ENCODE results near the gene TPPP.

Gene TPPP

DNA sequence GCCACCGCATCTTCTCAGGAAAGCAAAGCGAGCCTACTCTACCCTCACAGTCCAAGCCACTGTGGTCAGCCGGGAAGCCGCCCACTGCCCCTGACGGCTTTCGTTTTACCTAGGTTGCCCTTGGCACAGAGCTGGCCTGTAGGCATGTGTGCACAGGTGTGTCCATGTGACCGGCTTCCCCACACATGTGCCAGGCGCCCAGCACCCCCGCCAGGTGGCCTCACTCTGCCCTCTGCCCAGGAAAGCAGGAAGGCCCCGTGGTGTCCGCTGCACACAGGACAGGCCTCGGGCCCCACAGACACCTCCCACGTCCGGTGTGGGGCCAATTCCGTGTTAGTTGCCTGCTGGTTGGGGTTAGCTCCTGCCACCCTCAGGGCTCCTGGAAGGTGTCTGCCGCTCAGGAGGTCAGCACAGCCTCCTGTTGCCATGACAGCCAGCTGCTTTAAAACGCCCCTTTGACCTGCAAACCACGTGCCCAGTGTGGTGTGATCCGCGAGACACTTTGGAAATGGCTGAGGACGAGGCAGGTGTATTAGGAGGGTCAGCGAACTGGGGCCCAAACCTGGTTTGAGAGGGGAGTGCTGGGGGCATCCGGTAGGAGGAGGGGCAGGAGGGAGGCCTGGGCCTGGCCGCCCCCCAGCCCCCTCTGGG, 28.7 kb downstream of the TPPP start:
- DNase-seq: no peak

DNA sequence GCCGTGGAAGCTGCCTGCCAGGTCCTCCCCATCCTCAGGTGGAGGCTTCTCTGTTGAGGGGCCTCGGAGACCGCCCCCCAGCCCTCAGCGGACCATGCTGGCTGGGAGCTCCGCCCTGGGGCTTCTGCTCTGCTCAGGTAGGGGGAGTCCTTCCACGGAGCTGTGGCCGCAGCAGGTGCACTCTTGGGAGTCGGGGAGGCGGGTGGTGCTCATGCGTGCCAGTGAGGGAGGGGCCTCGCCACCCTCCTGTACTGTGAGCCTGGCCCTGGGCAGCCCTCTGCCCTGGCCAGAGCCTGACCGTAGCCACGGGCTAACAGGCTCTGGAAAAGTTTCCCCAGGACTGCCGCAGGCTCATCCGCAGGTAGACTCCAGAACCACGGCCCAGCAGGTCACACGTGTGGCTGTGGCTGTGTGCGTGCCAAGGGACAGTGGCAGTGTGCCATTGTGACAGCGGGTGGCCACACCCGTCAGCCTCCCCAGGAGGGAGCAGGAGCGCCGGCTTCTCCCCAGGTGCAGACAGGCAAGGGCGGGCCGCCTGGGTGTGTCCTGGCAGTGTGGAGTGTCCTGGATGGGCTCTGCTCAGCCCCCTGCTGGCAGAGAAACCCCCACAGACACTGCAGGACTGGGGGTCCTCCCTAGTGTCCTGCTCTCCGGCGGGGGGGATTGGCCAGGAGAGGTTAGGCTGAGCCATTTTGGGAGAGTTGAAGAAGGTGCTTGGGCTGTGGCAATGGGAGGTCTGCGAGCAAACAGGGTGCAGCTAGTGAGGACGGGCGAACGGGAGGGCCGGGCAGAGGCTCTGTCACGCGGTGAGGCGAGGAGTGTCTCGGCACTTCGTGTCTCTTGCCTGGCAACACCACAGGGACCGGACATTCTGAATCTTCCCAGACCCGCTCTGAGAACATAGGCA, 29.5 kb downstream of the TPPP start:
- no peak for DNase-seq

DNA sequence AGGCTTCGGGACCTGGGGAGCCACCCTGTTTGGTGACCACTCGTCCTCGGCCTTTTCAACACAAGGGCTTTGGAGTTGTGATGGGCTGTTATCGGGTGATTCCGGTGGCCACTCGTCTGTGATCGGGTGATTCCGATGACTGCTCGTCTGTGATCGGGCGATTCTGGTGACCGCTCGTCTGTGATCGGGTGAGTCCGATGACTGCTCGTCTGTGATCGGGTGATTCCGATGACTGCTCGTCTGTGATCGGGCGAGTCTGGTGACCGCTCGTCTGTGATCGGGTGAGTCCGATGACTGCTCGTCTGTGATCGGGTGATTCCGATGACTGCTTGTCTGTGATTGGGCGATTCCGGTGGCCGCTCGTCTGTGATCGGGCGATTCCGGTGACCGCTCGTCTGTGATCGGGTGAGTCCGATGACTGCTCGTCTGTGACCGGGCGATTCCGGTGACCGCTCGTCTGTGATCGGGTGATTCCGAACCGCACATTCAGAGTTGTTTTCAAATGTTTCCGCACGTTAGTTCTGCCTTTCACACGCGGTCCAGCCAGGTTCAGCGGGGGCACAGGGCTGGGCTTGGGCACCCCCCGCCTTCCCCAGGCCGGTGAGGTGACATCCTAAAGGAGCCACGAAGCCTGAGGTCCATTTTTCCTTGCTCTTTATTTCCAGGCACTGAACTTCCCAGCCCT, 30.3 kb downstream of the TPPP start:
- no peak for DNase-seq

DNA sequence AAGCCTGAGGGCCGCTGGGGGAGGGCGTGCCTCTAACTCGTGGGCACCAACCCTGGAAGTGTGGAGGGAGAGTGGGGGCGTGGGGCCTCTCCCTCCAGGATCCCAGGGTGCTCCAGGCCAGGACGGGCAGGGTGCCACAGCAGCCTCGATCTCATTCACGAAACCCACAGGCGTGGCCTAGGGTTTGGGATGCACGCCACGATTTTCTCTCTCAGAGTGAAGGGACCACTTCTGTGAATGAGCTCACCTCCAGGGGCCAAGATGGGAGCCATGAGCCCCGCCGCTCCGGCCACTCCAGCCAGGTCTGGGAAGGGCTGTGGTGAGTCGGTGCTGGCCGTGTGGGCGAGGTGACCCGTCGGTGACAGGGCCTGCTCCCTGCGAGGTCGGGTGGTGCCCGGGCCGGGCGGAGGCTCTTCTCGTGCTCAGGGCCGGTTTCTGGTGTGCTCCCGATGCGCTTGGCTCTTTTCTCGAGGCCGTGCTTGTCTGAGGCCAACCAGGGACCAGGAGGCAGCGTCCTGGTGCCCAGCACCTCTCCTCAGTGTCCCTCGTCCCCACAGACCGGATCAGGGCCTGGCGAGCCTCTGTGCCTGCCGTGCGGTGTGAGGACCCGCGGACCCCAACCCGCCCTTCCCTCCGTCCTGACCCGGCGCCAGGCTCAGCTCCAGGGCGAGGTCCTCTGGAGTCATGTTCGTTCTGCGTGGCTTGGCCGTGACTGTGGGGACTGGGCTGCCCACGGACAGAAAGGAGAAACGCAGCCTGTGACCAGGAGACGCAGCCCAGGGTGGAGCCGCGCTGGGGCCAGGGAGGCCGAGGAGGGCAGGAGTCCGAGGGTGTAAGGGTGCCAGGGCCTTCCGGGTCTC, 31.0 kb downstream of the TPPP start:
- DNase-seq: no peak

DNA sequence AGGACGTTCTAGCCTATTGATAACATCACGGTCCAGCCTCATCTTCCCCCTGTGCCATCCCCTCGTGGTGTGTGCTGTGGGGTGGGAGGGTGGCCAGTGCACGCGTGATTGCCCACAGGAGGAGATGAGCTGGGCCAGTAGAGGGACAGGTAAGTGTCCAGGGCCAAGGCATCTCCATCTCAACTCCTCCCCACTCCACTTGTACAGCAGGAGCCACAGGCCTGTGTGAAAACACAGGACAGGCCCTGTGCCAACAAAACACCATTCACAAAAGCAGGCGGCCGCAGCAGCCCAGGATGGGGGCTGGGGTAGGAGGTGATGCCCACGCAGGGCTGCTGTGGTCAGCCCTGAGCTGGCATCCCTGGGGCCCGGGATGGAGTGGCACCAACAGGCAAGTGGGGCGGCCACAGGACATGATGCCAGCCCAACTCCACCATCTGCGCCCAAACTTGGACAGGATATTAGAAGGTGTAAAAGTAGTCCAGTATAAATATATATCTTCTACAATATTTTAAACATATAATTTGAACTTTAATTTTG, 32.6 kb downstream of the TPPP start:
- no peak for DNase-seq

DNA sequence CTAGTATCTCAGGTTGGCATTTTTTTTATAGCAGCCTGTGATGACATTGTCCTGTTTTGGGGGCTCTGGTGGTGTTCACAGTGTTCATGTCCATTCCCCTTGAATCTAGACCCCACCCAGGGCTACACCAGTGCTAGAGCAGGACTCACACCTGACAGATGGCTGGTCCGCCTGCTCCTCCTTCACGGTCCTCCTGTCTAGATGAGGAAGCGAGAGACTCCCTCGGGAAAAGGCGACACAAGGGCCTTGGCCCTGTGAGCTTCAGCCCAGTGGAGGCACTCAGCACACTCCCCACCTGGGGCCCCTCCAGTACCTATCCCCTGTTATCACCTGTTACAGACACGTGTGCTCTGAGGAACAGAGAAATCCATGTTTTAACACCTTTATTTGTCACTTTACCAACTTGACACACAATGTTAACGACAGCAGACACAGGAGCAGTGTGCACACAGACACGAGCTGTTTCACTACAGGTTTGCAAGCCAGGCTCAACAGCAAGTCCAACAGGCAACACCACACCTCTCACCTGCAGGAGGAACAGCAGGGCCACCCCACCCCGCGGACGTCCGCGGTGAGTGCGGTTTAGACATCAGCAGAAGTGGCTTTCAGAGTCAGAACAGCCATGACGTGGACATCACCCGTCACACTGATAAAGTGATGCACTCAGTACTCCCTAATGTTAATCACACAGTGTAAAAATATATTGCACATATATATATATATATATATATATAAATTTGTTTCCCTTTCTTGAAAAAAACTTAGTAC, 33.5 kb downstream of the TPPP start:
- no peak for DNase-seq

DNA sequence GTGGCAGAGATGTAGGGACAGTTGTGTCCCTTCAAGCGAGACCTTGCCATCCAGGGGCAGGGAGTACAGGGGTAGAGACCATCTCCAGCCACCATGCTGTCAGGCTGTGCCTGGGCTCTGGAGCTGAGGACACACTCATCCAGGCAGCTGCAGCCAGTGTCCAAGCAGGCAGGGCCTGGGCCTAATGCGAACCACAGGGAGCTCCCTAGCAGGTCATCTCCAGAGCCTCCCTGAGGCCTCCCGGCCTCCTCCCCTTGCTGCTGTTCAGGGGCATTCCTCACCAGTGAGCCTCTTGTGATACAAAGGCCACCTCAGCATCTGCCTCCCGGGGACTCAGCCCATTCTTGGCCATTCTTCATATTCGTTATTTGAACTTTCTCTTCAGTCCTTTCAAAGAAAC, 35.0 kb downstream of the TPPP start:
- DNase-seq: no peak

DNA sequence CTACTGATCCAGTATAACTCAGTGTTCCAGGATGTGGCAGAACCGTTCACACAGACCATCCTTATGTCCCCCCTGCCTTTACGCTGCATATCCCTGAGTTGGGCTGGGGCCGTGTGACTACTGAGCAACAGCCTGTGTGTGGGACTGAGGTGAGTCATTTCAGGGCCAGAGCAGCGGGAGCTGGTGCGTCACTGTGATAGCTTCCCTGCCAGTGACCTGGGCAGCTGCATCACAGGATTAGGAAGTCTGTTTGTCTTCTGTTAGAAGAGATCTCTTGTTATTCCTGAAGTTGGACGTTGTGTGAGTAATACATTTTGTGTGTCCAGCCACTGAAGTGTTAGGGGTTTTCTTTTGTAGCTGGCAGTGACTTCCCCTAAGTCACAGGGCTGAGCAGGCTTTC, 35.6 kb downstream of the TPPP start:
- DNase-seq: no peak

DNA sequence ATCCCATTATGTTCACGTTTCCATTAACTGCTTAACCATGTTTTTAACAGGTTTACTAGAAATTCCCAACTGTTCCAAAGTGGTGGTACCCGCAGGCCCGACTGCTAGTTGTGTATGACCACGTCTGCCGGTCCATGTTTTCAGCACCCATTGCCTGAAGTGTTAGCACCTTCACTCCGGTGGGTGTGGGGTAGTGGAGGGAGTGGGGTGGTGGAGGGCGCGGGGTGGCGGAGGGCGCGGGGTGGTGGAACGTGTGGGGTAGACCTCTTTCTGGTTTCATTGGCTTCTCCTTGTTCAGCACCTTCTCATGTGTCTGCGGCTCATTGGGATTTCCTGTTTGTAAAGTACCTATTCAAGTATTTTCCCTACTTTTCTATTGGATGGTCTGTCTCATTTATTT, 37.7 kb downstream of the TPPP start:
- no peak for DNase-seq

DNA sequence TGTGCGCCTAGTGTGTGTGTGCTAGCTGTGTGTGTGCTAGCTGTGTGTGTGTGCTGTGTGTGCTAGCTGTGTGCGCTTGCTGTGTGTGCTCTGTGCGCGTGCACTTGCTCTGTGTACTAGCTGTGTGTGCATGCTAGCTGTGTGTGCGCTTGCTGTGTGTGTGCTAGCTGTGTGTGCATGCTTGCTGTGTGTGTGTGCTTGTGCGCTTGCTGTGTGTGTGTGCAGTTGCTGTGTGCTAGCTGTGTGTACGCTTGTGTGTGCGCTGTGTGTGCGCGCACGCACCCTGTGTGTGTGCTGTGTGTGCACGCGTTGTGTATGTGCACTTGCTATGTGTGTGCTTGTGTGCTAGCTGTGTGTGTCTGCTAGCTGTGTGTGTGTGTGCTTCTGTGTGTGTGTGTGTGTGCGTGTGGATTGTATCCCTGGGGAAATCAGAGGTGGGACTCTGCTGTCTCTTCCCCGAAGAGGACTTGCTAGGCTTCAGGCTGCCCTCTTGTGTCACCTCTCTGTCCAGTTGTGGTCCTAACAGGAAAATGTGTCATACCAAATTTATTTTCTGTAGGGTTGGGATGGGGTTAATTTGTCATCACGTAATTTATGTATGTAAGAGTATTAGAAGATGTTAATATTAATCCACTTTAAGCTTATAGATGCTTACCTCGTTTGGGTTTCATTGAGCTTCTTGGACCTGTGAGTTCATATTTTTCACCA, 38.9 kb downstream of the TPPP start:
- no peak for DNase-seq

DNA sequence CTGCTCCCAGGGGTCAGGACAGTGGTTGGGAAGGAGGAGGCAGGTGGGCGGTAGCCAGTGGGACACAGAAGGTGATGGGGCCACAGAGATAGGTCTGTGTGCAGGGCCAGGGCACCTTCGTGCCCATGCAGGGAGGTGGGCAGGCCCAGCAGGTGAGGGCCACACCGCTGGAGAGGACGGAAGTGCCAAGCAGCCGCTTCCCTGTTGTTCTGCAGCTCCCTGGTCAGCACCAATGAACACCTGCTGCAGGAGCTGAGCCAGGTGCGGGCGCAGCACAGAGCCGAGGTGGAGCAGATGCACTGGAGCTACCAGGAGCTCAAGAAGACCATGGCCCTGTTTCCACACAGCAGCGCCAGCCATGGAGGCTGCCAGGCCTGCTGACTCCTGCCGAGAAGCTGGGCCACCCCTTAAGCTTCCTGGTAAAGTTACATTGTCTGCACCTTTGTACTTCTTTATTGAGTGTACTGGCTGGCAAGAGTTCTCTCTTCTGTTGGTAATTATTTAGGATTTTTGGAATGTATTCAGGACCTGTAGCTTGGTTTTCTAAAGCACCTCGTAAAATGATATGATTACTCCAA, 40.3 kb downstream of the TPPP start:
- no peak for DNase-seq

DNA sequence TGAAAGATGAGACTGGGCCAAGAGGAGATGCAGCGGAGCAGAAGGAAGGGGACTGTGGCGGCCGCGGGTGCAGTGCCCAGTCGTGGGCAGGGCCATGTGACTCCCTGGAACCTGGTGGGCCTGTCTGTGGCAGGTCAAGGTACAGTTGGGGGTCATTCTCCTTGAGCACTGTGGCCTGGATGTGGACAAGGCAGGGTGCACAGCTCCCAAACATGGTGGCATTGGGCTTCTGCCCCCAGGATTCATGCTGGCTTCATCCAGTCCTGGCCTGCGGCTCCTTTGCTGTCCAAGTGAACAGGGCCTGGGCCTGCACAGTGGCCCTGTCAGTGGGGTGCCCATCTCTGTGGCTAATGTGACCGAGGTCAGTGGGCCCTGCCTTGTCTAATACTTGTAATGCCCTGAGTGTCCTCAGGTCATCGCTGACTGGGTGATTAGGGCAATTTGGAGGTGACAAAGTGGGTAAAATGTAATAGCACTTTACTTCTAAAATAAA, 41.1 kb downstream of the TPPP start:
- no peak for DNase-seq

DNA sequence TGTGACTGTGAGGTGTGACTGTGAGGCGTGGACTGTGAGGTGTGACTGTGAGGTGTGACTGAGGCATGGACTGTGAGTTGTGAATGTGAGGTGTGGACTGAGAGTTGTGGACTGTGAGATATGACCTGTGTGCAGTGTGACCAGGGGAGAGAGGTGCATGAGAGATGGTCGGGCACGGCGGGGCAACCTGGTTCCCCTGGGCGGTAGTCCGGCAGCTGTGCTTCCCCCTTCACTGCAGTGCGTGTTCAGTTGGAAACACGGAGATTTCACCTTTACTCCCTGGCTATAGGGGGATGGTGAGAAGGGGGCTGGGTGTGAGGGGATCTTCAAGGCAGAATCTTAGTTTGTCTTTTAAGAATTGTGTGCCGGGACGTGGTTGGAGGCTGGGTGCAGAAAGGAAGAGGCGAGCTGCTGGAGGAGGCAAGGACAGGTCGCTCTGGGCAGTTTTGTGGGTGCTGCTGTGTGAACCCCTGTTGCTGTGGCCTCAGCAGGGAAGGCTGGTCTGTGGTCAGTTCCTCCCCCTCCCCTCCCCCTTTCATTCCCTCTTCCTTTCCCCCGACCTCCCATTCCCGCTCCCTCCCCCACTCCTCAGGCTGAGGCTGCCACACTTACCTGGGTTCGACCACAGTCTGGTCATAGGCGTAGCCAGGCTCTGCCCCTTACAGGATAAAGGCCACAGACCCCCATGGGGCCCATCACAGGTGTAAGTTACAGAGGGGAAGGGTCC, 41.7 kb downstream of the TPPP start:
- DNase-seq: no peak

DNA sequence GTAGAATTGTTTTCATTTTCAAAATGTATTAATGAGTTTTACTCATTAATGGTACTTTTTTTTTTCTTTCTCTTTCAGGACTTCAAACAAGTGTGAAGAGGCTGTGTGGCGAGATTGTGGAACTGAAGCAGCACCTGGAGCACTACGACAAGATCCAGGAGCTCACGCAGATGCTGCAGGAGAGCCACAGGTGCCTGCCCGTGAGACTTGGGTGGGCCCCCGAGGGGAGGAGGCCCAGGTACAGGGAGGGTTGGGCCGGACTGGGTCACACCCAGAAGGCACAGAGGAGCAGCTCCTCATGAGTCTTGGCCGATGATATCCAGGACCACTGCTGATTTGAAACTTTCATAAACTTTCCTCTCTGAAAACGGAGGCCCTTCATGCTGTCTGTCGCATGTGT, 45.4 kb downstream of the TPPP start:
- DNase-seq: no peak

DNA sequence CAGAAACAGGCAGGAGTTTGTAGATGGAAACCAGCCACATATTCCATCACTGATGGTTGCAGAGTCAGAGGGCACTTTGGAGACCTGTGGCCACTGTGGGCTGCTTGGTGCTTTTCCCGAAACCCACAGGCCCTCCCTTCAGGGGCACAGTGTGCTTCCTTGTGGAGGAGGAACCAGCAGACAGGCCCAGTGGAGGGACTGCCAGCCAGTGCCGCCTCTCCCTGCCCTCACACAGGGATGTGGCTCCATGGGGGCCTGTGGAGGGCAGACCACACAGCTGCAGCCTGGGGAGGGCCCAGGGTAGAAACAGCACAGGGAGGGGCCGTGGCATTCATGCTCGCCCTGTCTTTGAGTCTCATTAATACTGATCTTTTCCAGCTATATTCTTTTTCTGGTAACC, 45.8 kb downstream of the TPPP start:
- DNase-seq: no peak

DNA sequence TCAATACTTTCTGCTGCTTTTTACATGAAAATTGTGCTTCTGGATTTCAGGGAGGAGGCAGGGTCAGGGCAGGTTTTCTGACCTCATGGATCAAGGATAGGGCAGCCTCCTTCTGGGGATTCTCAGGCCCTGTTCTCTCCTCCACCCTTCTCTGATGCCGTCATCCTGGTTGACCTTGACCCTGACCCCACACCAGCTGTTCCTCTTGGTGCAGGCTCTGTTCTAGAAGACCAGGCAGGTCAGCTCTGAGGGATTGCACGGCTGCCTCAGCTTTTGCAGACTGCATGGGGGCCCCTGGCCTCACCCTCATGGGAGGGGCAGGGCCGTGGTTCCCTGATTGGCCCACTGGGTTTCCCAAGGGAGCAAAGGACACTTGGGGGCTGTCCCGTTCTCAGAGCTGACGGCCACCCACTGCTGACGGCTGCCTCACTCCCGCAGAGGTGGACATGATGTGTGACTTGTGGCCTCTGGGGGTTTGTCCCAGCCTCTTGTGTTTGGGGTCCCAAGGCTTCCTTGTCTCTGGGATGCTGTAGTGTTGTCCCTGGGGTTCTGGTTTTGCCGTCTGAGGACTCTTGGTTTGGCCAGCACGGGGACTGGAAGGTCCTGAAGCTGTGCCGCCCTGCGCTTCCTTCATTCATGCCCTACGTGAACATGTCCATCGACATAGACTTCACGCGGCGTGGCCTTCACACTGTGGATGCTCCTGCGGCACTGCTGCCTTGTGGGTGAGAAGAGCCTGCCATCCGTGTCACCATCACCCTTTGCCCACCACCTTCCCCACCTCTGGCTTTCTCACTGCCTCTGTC, 46.6 kb downstream of the TPPP start:
- no peak for DNase-seq

DNA sequence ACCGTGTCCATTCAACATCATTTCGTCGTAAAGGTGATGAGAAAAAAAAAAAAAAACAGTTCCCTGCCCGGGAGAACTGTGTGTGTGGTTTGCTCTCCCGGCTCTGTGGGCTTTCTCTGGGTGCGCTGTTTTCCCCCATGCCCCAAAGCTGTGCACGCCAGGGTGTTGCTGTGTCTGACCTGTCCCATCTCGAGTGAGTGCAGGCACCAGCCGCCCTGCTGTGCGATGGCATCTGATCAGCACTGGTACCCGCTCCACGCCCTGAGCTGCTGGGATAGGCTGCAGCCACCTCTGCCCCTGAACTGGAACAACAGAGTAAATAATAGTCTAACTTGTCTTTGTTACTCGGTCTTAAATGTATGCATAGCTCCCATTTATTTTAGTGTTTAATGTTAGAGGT, 47.7 kb downstream of the TPPP start:
- DNase-seq: no peak

DNA sequence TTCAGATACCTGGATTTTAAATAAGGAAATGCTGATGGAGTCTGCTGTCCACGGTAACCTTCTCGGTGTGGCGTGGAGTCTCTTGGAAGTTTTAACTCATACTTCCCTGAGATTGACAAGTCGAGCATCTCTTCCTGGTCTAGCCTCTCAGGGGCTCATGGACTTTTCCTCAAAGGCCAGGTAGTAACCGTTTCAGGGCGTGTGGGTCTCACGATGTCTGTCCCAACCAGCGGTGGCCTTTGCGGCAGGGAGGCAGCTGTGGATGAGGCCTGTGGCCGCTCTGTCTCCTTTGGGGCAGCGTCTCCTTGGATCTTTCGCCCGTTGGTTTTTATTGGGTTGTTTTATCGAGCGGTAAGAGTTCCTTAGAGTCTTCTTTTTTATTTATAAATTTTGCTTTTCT, 48.2 kb downstream of the TPPP start:
- DNase-seq: no peak

DNA sequence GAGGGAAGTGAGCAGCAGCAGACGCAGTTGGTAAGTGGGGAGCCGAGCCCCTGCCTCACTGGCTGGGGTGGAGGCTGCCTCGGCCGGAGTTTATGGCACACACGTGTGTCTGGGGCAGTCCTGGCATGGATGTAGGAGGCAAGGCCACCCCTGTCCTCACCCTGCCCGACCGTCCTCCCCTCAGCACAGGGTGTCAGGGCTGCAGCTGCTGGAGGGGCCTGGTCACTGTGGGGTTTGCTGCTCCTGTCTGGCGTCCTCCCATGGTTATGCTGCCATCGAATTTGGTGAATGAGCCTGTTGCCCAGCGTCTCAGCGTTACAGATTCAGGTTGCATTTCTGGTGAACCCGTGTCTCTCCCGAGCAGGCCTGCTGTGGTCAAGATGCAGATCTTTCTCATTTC, 48.6 kb downstream of the TPPP start:
- no peak for DNase-seq
